H1 (cell line): ENCODE measurements around the gene PTPRR. TPM values are rescaled to one million over a fixed set of nuclear protein-coding genes. Genes with fewer than 3 reads are reported as not detected.

ENCODE experiments used
- CBX5 ChIP-seq: fragments of 300-800, 300-1000 bp; sonication (generic); IDR thresholded peaks from 2 replicates; pipeline ENCODE4 v1.7.1; 2016; ENCODE audit warnings: antibody characterized with exemption, low read length, low read depth
- CBX8 ChIP-seq: fragments of 300-800, 300-1000 bp; sonication (generic); IDR thresholded peaks from 2 replicates; pipeline ENCODE4 v1.7.1; 2016; ENCODE audit warnings: low read depth, low read length, borderline replicate concordance
- CHD1 ChIP-seq: IDR thresholded peaks from 2 replicates; pipeline ENCODE4 v1.6.1; 2012; ENCODE audit warnings: low read depth, low read length, improper control_type of control experiment
- HDAC6 ChIP-seq: IDR thresholded peaks from one replicate; pipeline ENCODE4 v1.7.1; 2012; ENCODE audit warnings: low read depth, mild to moderate bottlenecking, inconsistent platforms, low read length, moderate library complexity
- POLR2A ChIP-seq, 2 experiments: IDR thresholded peaks; 1 replicate in 1 of 2; 2 replicates in 1 of 2; pipeline ENCODE4 v1.6.1; 2011; ENCODE audit warnings: low read depth in 2 of 2, low read length in 2 of 2, mild to moderate bottlenecking in 2 of 2; ENCODE audit errors: control extremely low read depth in 1 of 2
- RNF2 ChIP-seq: fragments of 200-900, 300-1000 bp; sonication (generic); IDR thresholded peaks from 2 replicates; pipeline ENCODE4 v1.7.1; 2016; ENCODE audit warnings: borderline replicate concordance, low read depth, mild to moderate bottlenecking, antibody characterized with exemption, low read length; ENCODE audit not compliant: poor library complexity, severe bottlenecking; ENCODE audit errors: missing control alignments
- ZNF274 ChIP-seq: IDR thresholded peaks from 2 replicates; pipeline ENCODE4 v1.7.0; 2012; ENCODE audit warnings: low read length, borderline replicate concordance; ENCODE audit errors: extremely low read depth
- polyA plus RNA-seq, 7 experiments: library from polyadenylated mRNA; depleted of rRNA in 3 of 7; stranded (reverse) in 5 of 7; unstranded in 2 of 7; fragments of >200 nt in 5 of 7; fragments of 200-250 nt in 2 of 7; gene quantifications; 1 replicate in 5 of 7; 2 replicates in 1 of 7; 4 replicates in 1 of 7; pipeline versions ENCODE4 v1.2.1 to v1.2.3, GENCODE V29; 2011 to 2013; ENCODE audit warnings: missing spikeins in 2 of 7, mixed read lengths in 2 of 7
- total RNA-seq: library from RNA; stranded (reverse); fragmentation: NEBNext Ultra II Directional; extraction: Animal tissue kit (Norgen Biotek cat#: 25700); gene quantifications from 2 replicates; pipeline ENCODE4 v1.2.1, GENCODE V29; 2021
- TF ChIP-seq, protein P1 (sequence below): IDR thresholded peaks from 2 replicates; pipeline ENCODE4 v1.6.1; 2011; ENCODE audit warnings: low read depth, mild to moderate bottlenecking, low read length; ENCODE audit not compliant: insufficient read depth

The PTPRR gene
- total and polyA plus RNA-seq, 2 of the 8 experiments (the other 6 are each of a cell fraction or from before 2014, with no cell fraction given) = 0.07 to 0.35 TPM

DNA sequence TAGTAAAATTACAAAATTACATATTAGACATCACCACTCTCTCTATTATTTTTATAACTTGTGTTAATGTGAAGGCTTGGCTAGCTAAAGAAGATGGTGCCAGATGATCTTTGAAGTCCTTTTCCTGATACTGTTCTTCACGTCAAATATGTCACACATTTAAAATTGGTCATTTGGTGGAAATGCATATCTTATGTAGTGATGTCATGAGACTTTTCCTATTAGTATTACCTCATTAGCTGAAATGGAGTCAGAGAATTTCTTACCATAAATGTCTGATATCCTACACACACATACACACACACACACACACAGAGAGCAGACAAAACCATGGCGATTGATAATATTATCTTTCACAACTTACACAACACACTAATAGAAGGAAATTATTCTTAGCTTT, 158.5 kb downstream of the PTPRR start (continued):
- TF ChIP-seq HDAC6 (no peak), POLR2A (IDR thresholded peaks at IDR 0.05; ENCODE audit: control extremely low read depth in 1 of 2, low read depth in 2 of 2, low read length in 2 of 2) (no peak), CBX8 (no peak), CBX5 (no peak), RNF2 (no peak), CHD1 (no peak), ZNF274 (no peak)
- TF ChIP-seq, protein P1, sequence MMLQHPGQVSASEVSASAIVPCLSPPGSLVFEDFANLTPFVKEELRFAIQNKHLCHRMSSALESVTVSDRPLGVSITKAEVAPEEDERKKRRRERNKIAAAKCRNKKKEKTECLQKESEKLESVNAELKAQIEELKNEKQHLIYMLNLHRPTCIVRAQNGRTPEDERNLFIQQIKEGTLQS = no peak
